Stimulated activated CD8-positive, alpha-beta memory T cell treated with anti-CD3 and anti-CD28 coated beads, Interleukin-4, amount 100 ng/mL, for 24 hours (primary cell): ENCODE measurements around the gene SLC25A33.

Source experiments
- DNase-seq: peaks from one replicate; pipeline ENCODE4 v3.0.0-alpha.2; 2020; ENCODE audit warnings: low read depth

Gene SLC25A33

DNA sequence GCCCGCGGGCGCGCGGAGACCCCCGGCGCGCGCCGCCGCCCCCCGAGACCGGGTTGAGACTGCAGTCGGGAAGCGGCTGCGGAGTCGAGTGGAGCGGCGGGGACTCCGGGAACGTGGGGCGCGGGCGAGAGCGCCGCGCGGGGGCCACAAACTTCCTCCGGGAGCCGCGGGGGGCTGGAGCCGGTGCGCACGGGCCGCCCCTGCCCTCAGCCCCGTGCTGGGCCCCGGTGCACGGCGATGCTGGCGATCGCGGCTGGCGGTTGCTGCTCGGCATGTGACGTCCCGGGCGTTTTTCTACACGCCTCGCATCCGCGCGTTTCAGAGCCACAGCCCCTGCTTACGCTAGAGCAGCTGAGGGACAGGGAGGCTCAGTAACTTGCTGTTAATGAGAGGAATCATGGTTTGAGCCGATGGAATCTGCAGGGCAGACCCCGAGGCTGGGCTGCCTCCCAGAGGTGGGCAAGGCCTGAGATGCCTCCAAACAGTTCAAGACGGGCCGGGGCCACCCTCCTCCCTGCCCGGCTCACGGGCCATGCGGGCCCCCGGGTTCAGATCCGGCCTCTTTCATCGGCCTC lies 50.0 kb downstream of the SLC25A33 start:
- peak; percentile 14 for DNase-seq

DNA sequence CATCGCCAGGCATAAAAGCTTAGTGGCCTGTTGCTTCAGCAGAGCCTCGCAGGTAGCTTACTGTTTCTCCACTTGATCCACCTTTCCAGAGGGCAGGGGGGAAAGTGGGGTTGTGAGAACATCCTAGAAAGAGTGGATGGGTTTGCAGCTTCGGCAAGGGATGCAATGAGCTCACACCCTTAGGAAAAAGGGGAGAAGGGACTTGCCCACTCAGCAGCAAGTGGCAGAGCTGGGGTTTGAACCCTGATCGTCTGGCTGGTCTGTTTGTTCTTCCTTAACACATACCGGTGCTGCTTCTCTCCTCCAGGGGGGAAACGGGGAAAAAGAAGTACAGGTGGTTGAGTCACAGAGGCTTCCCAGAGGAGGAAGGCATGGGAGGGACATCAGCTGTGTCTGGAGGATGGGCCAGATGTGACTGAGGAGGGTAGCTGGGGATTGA lies 50.5 kb downstream of the SLC25A33 start:
- DNase-seq = no peak

DNA sequence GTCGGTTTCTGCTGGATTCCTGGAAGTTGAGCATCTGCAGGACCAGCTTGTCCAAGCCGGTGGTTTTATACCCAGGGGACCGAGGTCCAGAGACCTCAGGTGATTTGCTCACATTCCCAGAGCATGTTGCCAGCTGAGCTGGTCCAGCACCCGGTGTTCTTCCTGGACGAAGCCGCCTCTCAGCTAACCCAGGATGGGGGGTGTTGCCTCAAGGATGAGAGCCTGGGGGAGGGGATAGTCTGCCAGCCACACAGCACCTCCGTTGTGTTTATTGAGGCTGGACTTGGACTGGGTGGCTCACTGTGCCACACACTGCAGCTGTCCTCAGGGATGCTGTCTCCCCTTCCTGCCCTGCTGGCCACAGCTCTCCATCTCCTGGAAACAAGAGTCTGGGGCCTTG lies 50.9 kb downstream of the SLC25A33 start:
- no peak for DNase-seq

DNA sequence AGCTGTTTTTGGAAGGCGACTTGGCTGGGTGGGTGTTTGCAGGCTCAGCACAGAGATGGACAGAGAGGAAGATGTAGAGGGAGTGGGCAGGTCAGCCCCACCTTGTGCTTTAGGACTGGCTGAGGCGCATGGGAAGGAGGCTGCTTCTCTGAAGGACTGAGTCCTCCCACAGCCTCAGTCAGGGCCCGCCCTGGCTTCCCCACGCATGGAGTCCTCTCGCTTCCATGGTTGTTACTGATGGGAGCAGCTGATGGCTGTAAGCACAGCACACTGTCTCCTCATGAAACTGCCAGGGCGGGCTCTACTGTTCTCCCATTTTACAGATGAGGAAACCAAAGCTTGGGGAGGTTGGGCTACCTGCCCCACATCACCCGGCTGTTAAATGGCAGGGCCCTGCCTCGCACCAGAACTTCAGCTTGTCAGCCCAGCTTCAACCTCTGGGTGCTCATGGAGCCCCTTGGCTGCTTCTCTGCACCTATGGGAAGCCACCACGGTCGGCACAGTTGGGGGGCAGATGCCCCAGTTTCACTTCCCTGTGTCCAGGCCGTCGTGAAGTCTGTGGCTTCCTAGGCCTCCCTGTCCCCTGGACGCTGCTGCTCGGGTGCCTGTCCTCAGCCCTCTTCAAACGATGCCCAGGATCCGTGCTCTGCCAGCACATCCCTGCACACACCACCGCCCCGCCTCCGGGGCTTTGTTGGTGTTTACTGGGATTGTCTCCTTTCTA lies 51.8 kb downstream of the SLC25A33 start:
- DNase-seq = no peak

DNA sequence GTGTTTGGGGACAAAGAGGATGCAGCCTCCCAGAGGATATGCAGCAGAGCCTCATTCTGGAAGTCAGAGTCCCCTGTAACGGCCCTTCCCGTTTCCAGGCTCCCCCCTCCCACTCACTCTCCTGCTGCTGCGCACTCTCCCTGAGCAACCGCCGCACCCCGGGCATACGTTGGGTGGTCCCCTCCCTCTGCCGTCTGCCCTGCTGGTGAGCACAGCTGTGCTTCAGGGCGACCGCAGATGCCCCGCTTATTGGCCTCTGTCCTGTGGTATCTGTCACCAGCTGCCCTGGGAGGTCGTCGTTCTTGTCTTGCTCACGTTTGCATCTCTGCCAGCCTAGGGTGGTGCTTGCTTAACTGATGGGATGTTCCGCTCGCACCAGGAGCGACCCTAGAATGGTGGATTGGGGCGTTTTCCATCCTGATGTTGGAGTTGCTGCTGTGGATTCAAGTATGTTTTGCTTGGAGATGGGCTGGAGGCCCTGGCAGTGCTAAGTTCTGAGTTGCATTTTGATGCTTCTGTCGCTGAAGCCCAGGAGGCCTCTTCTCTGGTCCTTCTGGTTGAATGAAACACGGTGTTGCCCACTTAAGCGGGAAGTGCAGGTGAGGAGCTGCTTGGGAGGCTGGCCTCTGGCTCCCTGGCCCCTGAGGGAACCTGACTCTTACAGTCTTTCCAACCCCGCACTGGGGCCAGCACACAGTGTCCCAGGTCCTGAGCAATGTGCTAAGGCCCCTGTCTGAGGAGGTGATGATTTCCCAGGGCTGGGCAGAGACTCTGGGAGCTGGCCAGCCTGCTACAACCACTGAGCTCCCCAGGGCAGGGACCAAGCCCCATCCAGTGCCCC lies 52.6 kb downstream of the SLC25A33 start:
- DNase-seq = no peak

DNA sequence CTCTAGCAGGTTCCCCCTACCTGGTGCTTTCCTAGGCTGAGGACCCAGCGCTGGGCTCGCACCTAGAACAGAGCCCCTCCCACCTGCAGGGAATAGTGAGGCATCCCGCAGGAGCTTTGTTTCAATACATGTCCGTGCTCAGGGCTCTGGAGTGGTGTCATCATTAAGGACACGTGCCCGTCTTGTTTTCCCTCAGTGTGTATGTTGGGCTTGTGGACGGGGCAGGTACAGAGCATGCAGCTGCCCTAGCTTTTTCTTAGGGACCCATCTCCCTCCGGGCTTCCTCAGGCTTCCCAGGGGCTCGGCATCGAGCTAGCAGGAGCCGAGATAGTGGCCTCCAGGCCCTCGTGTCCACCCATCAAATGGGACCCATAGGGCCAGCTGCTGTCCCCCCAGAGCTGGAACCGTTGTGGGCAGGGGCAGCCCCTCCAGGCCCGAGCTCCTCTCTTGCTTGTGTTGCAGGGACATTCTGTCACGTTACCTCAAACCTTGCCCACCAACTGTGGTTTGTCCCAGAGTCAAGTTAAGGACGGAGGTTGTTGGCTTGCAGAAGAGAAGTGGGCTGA lies 53.3 kb downstream of the SLC25A33 start:
- no peak for DNase-seq

DNA sequence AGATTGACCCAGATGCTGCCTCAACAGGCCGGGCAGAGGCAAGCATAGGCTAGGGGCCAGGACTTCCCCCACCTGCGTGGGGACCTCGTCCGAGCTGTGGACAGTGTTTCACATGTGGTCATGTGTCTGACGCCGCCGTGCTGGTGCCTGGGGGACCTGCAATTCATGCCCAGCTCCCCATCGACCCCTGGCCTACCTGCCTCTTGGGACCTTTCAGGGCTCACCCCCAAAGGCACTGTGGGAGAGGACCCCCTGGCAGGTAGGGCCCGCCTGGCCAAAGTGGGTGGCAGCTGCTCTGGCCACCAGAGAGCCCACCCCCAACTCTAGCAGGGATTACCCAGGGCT lies 53.9 kb downstream of the SLC25A33 start:
- DNase-seq = no peak

DNA sequence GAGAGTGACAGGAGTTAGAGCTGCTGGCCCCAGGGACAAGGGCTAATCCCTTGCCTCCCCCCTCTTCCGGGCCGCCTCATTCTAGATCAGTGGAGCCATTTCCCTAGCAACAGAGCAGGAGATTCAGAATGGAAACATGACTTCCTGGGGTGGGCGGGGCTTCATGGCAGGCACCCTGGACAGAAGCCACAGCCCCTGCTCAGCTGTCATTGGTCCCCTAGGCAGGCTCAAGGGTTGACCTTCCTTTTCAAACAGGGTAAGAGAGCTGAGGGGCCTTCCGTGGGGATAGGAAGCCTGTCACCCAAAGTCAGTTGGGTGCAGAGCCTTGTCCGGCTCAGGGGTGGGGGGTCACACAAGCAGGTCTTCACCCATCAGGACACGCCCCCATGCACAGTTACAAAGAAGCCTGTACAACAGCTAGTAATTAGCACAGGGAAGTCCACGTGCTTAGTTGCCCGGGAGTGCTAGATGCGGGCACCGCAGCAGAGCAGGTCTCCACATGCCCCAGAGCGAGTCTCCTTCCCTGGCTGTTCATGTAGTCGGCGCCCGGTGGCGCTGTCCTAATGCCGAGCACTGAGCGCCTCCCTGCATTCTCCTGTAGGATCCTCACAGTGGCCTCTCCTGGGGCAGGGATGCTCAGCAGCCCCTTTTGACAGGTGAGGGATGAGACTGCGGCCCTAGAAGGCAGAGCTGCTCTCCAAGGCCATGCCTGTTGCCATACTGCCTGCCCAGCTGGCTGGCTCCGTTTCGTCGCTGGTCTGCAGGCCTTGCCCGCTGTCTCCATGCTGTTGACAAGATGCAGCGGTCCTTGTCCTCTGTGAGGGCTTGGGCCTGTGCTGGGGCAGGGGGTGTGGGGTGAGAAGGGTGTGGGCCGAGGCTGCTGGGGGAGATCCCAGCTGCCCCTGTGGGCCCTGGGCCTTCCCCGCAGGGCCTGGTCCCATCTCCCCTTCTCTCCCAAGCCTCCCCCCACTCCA lies 54.5 kb downstream of the SLC25A33 start:
- DNase-seq = peak; percentile 19

DNA sequence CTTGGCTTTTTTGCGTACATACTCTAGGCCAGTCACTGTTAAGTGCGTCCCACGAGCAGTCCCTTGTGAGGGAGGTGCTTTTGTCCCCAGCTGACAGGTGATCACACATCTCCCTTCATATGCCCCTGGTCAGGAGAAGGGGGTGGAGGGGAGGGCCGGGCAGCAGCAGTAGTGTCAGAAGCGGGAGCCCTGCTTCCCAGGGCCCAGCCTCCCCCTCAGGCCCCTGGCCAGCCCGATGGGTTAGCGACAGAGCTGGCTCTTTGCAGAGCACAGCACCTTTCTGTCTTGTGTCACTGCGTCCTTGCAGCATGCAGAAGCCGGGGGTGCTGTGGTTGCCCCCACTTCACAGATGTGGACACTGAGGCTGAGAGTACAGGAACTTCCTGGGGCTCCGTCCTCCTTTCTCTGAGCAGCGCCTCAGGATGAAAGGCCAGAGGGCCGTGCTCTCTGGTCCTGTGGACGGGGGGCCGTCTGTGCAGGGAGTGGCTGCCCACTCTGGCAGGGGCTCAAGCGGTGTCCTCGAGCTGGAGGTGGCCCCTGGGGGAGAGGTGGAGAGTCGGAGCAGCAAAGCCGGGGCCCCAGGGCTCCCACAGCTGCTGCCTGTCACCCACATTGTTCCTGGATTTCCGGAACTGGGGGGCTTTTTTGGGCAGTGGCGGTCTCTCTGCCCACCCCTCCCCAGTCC lies 55.3 kb downstream of the SLC25A33 start:
- DNase-seq = no peak

DNA sequence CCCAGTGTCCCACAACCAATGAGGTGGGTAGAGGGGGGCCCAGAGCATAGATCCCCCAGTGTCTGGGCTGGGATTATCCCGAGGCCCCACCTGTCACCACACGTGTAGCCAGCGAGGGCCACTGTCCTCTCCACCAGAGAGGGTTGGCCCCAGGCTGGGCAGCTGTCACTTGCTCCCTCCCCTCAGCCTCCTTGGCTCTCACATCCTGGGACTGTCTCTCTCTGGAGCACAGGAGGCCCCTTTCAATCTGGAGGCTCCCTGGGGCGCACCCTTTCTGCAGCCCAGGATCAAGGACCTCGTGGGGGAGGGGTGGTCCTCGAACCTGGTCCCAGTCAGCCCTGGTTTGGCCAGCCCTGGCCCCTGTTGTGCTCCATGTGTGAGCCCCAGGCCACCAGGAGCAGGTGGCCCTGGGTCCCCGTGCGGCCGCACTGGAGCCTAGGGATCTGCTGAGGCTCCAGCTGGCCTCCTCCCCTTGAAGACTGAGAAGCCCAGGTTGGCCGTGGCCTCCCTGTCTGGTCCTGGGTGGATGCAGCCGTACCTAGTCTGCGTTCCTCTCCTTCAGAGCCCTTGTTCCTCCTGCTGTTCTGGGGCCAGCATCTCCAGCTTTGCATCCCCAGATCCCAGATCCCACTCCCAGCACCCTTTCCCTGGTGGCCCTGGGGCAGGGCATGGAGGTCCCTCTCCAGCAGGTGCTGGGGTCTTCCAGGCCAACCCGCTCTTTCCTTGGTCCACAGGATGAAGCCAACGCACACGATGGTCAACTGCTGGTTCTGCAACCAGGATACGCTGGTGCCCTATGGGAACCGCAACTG lies 56.1 kb downstream of the SLC25A33 start:
- DNase-seq = no peak

DNA sequence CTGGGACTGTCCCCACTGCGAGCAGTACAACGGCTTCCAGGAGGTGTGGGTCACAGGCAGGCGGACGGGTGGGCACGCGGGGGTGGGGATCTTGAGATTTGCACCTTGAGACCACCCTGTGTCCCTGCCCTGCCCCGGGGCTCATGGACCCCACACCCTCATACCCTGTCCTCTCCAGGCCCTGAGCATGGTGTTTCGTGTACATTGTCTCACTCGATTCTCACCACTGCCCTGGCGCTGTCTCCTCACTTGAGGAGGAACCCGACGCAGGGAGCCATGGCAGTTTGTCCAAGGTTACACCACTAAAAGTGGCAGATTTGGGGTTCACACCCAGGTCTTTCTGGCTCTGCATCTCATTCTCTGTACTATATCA lies 56.7 kb downstream of the SLC25A33 start:
- DNase-seq = no peak

DNA sequence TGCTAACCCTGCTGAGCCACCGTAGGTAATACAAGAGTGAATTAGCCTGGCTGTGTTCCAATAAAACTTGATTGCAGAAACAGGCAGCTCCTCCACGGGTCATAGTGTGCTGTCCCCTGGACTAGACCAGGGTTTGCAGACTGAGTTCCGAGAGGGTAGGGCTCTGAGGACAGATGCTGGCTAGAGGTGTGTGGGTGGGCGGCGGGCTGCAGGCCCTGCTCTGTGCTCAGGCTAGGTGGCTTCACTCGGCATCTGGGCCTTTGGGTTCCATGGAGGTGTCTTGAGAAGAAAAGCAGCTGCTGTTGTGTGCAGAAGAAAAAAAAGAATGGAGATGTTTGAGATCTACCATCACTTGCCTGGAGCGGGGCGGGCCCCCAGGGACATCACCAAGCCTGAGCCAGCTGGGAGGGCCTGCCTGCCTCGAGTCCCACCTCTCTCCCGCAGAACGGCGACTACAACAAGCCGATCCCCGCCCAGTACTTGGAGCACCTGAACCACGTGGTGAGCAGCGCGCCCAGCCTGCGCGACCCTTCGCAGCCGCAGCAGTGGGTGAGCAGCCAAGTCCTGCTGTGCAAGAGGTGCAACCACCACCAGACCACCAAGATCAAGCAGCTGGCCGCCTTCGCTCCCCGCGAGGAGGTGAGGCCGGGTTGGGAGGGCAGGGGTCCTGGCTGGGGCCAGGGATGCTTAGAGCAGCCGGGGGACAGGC lies 57.3 kb downstream of the SLC25A33 start:
- no peak for DNase-seq

DNA sequence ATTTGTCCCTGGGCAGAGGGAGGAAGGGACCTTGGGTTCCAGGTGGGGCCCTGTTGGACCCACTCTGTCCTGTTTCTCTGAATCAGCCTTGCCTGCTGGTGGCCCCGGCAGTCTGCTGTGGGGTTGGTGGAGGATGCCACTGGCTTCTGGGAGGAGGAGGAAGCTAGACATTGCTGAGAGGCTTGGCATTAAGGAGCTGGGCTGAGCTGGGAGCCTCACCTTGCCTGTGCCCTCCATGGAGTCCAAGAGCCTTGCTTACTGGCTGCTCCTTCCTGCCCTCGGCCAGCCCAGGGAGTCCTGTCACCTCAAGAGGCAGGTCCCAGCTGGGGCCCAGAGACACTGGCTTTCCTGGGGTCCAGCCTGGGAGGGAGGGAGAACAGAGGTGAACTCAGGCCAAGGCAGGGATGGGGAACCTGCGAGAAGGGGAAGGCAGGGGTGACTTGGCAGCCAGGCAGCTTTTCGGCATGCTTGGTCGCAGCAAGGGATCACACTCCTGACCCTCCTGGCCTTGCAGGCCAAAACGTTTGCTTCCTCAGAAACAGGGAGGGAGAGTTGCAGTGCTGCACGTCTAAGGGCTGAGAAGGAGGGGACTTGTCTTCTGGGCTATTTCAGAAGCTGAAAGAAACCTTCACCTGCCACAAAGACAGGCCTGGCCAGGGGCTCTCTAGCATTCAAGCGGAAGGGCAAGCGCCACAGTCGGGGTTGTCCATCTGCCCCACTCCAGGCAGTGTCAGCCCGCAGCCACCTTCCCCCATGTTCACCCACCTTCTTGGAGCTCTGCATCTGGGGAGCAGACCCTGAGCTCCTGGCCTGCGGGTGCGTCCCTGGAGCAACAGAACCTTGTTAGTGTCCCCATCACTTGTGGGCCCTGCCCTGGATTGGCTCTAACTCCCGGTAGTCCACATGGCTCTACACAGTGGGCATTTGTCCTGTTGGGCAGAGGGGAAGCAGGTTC lies 58.4 kb downstream of the SLC25A33 start:
- no peak for DNase-seq

DNA sequence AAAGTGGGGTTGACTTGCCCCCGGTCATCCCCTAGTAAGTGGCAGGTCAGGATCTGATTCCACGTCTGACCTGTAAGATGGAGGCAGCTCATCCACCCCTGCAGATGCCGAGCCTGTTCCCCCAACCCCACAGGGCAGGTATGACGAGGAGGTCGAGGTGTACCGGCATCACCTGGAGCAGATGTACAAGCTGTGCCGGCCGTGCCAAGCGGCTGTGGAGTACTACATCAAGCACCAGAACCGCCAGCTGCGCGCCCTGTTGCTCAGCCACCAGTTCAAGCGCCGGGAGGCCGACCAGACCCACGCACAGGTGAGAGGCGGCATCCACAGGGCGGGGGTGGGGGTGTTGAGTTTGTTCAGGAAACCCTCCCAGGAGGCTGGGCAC lies 59.0 kb downstream of the SLC25A33 start:
- DNase-seq = no peak

DNA sequence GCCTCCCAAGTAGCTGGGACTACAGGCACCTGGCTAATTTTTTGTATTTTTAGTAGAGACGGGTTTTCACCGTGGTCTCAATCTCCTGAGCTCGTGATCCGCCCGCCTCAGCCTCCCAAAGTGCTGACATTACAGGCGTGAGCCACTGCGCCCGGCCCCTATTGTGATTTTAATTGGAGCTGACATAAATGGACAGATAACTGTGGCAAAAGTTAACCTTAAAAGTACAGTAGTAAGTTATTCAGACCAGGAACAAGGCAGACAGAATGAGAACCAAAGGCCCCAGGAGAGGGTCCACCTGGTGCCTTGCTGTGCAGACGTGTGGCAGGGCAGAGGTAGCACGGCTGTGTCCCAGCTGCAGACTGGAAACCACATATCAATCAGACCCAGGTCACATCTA lies 60.5 kb downstream of the SLC25A33 start:
- no peak for DNase-seq

DNA sequence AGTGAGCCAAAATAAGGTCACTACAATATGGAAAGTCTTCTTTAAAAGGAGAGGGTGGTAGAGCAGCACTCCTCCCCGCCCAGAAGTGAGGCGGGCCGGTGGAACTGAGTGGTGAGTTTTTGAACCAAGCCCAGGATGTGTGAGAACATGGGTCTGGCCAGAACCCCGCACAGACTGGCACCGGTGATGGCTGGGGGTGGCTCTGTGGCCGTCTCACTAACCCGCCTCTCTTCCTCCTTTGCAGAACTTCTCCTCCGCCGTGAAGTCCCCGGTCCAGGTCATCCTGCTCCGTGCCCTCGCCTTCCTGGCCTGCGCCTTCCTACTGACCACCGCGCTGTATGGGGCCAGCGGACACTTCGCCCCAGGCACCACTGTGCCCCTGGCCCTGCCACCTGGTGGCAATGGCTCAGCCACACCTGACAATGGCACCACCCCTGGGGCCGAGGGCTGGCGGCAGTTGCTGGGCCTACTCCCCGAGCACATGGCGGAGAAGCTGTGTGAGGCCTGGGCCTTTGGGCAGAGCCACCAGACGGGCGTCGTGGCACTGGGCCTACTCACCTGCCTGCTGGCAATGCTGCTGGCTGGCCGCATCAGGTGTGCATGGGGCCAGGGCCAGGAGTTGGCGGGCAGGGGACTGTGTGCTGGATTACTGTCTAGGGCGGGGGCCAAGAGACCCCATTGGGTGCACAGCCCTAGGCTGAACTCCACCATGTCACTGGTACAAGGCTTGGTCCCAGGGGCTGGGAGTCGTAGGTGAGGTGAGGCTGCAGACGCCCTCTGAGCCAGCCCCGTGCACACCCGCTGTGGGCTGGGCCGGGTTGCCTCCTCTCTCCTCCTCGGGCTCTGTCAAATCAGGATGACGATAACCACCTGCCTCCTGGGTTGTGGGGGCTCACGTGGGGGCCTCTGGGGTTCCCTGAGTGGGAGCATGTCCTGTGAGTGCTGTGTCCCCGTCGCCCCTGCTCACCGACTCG lies 61.9 kb downstream of the SLC25A33 start:
- no peak for DNase-seq
